Mucosa of descending colon (tissue), 3 donors: ENCODE results near the gene NPTXR. TPM values are rescaled to one million over a fixed set of nuclear protein-coding genes. Genes with fewer than 3 reads are reported as not detected.

Experiments used
- ATAC-seq: fragments of 200-7000 bp; cut with Tn5 transposase; one replicate; pipeline ENCODE4 v1.9.1; 2020; ENCODE audit warnings: mild to moderate bottlenecking, moderate library complexity
- DNase-seq, 3 donors: peaks; one replicate each; pipeline ENCODE4 v3.0.0-alpha.2; 2020
- H3K36me3 ChIP-seq: fragments of 200-600 bp; one replicate; pipeline ENCODE4 v1.8.0; 2021; ENCODE audit warnings: low read depth, mild to moderate bottlenecking
- H3K4me1 ChIP-seq: fragments of 200-600 bp; one replicate; pipeline ENCODE4 v1.8.0; 2021; ENCODE audit warnings: low read depth, mild to moderate bottlenecking
- H3K4me3 ChIP-seq: fragments of 200-600 bp; one replicate; pipeline ENCODE4 v1.8.0; 2021; ENCODE audit warnings: mild to moderate bottlenecking
- H3K9me3 ChIP-seq: fragments of 200-600 bp; one replicate; pipeline ENCODE4 v1.8.0; 2021; ENCODE audit warnings: mild to moderate bottlenecking
- intact Hi-C, 2 donors: fragments of 100-400 bp; cut with DNase I in 1 of 2; cut with micrococcal nuclease in 1 of 2; formaldehyde crosslinking; loops; one replicate each; pipeline versions ENCODE4 v1.11.0 to v1.11.1; 2022; cut with DNase I, micrococcal nuclease
- total RNA-seq, 3 donors: library from RNA; stranded (reverse); fragmentation: NEBNext Ultra II Directional in 2 of 3; extraction: Animal tissue kit (Norgen Biotek cat#: 25700) in 2 of 3; gene quantifications; one replicate each; pipeline versions ENCODE4 v1.2.1 to v1.2.4, GENCODE V29; 2021 to 2023
- TF ChIP-seq, protein P1 (sequence below): fragments of 200-600 bp; IDR thresholded peaks from one replicate; pipeline ENCODE4 v1.8.0; 2022; ENCODE audit warnings: antibody characterized with exemption, mild to moderate bottlenecking
- donor health status: DM: no; HTN: no; CAD: no; lungs with moderate emphysema.
- donor health status: DM: no; HTN: no; CAD: no.
- donor health status: DM: no; HTN: yes; CAD: no.

Gene NPTXR
- total RNA-seq, 3 donors from 2014 or later: 0.84 to 15.5 (median 1.2) TPM

GRCh38 chr22:38871360-38872171 is 27.7 kb upstream of the NPTXR start:
- Histone ChIP-seq H3K4me3 (peak overlapping the region; percentile 40), H3K9me3 (no peaks in the 10 kb centered on the region), H3K36me3 (no peaks in the 10 kb centered on the region), H3K4me1 (peaks cover 14% of the 10 kb centered on the region)
- TF ChIP-seq, protein P1, sequence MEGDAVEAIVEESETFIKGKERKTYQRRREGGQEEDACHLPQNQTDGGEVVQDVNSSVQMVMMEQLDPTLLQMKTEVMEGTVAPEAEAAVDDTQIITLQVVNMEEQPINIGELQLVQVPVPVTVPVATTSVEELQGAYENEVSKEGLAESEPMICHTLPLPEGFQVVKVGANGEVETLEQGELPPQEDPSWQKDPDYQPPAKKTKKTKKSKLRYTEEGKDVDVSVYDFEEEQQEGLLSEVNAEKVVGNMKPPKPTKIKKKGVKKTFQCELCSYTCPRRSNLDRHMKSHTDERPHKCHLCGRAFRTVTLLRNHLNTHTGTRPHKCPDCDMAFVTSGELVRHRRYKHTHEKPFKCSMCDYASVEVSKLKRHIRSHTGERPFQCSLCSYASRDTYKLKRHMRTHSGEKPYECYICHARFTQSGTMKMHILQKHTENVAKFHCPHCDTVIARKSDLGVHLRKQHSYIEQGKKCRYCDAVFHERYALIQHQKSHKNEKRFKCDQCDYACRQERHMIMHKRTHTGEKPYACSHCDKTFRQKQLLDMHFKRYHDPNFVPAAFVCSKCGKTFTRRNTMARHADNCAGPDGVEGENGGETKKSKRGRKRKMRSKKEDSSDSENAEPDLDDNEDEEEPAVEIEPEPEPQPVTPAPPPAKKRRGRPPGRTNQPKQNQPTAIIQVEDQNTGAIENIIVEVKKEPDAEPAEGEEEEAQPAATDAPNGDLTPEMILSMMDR: no peak
- DNase-seq (peak; percentile 25 to 55 (median 53)), ATAC-seq (peak; percentile 10)
- intact Hi-C loops: loop anchor here in 1 of 2 donors (10.0 kb wide), 1 partner anchor 133 kb away; no protein-coding TSS in a partner anchor

DNA sequence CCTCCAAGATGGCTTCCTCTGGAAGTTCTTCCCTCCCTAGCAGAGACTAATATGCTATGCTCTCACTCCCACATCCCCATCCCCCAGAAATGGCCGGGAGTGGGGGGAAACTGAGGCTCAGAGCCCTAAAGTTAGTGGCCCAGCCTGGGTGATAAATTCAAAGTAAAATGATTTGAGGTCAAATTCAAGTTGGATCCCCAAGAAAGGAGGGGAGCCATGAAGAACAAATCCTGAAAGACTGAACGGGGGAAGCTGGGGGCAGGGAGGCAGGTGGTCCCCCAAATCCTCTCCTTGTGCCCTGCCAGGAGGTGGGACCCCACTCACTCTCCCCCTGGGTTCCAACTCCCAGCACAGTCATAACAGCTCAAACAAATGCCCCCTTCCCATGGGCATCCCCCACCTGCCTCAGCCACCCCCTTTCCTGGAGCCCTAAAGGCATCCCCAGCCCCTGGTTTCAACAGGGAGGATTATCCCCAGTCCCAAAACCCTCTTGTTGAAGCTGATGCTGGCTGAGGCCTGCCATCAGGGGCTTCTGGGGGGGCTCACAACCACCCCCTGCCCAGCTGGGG is 27.0 kb upstream of the NPTXR start:
- H3K4me3 ChIP-seq: no peak overlapping the region
- H3K36me3 ChIP-seq: no peaks in the 10 kb centered on the region
- TF ChIP-seq, protein P1: no peak
- peaks cover 14% of the 10 kb centered on the region for H3K4me1 ChIP-seq
- intact Hi-C loops: loop anchor here in 1 of 2 donors (10.0 kb wide), 1 partner anchor 134 kb away; no protein-coding TSS in a partner anchor
- DNase-seq: no peak
- ATAC-seq: no peak
- H3K9me3 ChIP-seq: no peaks in the 10 kb centered on the region

- DNase-seq (peak; percentile 90 to 95 (median 92)), ATAC-seq (peak; percentile 74)
- TF ChIP-seq, protein P1: peak; percentile 77
- peaks cover 14% of the 10 kb centered on the region for H3K4me1 ChIP-seq
- intact Hi-C loops: loop anchor here in 1 of 2 donors (10.0 kb wide), 1 partner anchor 134 kb away; no protein-coding TSS in a partner anchor
- H3K4me3 ChIP-seq: no peak overlapping the region
- H3K36me3 ChIP-seq: no peaks in the 10 kb centered on the region
- H3K9me3 ChIP-seq: no peaks in the 10 kb centered on the region
Measured at GRCh38 chr22:38870312-38870741, 26.5 kb upstream of the NPTXR start.

- intact Hi-C loops: loop anchor here (10.0 kb wide), 2 partner anchors 135 to 255 kb away; no protein-coding TSS in a partner anchor
Measured at GRCh38 chr22:38869663-38870062, 25.8 kb upstream of the NPTXR start.

DNA sequence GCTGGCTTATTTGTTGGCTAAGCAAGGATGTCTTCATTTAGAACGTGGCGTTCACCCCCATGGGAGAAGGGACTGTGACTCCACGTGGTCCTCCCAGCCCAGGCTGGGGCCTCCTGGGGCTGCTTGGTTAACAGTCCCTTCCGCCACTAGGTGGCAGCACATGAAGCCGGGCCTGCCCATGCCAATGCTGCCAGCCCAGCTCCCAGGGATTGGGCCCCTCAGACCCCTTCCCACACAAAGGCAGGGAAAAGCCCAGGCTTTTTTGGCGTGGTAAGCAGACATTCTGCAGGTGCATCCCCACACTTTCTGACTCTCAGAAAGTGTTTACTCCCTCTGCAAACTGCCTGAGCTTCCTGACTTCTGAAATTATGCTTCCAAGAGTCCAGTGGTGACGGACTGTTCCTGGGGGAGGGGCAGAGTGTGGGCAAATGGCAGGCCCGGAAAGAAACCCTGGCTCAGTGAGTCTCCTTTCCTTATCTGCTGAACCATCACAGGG is 25.1 kb upstream of the NPTXR start:
- no peak overlapping the region for H3K4me3 ChIP-seq
- ATAC-seq: peak; percentile 58
- H3K4me1 ChIP-seq: peaks cover 21% of the 10 kb centered on the region
- H3K9me3 ChIP-seq: no peaks in the 10 kb centered on the region
- no peaks in the 10 kb centered on the region for H3K36me3 ChIP-seq
- intact Hi-C loops: loop anchor here in 1 of 2 donors (10.0 kb wide), 2 partner anchors 136 to 256 kb away; no protein-coding TSS in a partner anchor
- TF ChIP-seq, protein P1: peak; percentile 66
- peak; percentile 73 to 93 (median 84) for DNase-seq

More at GRCh38 chr22:38869663-38870062, 25.8 kb upstream of the NPTXR start:
- DNase-seq: no peak
- H3K9me3 ChIP-seq: no peaks in the 10 kb centered on the region
- TF ChIP-seq, protein P1: no peak
- peaks cover 16% of the 10 kb centered on the region for H3K4me1 ChIP-seq
- H3K4me3 ChIP-seq: no peak overlapping the region
- ATAC-seq: no peak
- H3K36me3 ChIP-seq: no peaks in the 10 kb centered on the region
